ENCODE measurements around the gene CACNA1I. TPM values are rescaled to one million over a fixed set of nuclear protein-coding genes. Genes with fewer than 3 reads are reported as not detected.
A peak's percentile ranks its signal among the peaks of the same experiment; 100 is the strongest.

The CACNA1I gene
- total and polyA plus RNA-seq, 2 experiments from 2014 or later = 0.04 to 0.24 TPM

GRCh38 chr22:39648630-39648950 lies 78.0 kb downstream of the CACNA1I start:
- H3K4me3 ChIP-seq = no peak overlapping the region
- H3K36me3 ChIP-seq = no peaks in the 10 kb centered on the region
- no peak overlapping the region for H3K27ac ChIP-seq
- DNase-seq (ENCODE audit: low read depth in 1 of 2, low spot score in 1 of 2) = no peak
- H3K27me3 ChIP-seq = no peaks in the 10 kb centered on the region
- no peaks in the 10 kb centered on the region for H3K4me1 ChIP-seq (ENCODE audit: low read depth)
- TF ChIP-seq CTCF (IDR thresholded peaks at IDR 0.05; ENCODE audit: low read depth, low read length) = no peak
- H3K9me3 ChIP-seq (ENCODE audit: low read depth) = no peaks in the 10 kb centered on the region

- Histone ChIP-seq H3K4me3 (no peak overlapping the region), H3K4me1 (ENCODE audit: low read depth) (no peaks in the 10 kb centered on the region), H3K27ac (no peak overlapping the region), H3K36me3 (no peaks in the 10 kb centered on the region), H3K9me3 (ENCODE audit: low read depth) (no peaks in the 10 kb centered on the region), H3K27me3 (no peaks in the 10 kb centered on the region)
- DNase-seq (ENCODE audit: low read depth in 1 of 2, low spot score in 1 of 2) = no peak
- TF ChIP-seq CTCF (IDR thresholded peaks at IDR 0.05; ENCODE audit: low read depth, low read length) = no peak
These were observed 79.0 kb downstream of the CACNA1I start for GRCh38 chr22:39649500-39650089.

- Histone ChIP-seq H3K9me3 (ENCODE audit: low read depth) (no peaks in the 10 kb centered on the region), H3K27me3 (no peaks in the 10 kb centered on the region), H3K4me1 (ENCODE audit: low read depth) (no peaks in the 10 kb centered on the region), H3K36me3 (no peaks in the 10 kb centered on the region), H3K27ac (no peak overlapping the region), H3K4me3 (no peak overlapping the region)
- peak in 1 of 2 donors; percentile 49 for DNase-seq (ENCODE audit: low read depth in 1 of 2, low spot score in 1 of 2)
- no peak for TF ChIP-seq CTCF (IDR thresholded peaks at IDR 0.05; ENCODE audit: low read depth, low read length)
These were observed 80.8 kb downstream of the CACNA1I start for GRCh38 chr22:39651053-39651996.

- H3K36me3 ChIP-seq = no peaks in the 10 kb centered on the region
These were observed 82.6 kb downstream of the CACNA1I start for GRCh38 chr22:39652990-39653786.

More at GRCh38 chr22:39652990-39653786, 82.6 kb downstream of the CACNA1I start:
- no peak for TF ChIP-seq CTCF (IDR thresholded peaks at IDR 0.05; ENCODE audit: low read depth, low read length)
- DNase-seq (ENCODE audit: low read depth in 1 of 2, low spot score in 1 of 2) = no peak
- Histone ChIP-seq H3K4me1 (ENCODE audit: low read depth) (no peaks in the 10 kb centered on the region), H3K27ac (no peak overlapping the region), H3K9me3 (ENCODE audit: low read depth) (no peaks in the 10 kb centered on the region), H3K27me3 (no peaks in the 10 kb centered on the region), H3K4me3 (no peak overlapping the region)

Data from cardiac muscle cell (in vitro differentiated cells and primary cell).